NCI-H2107 (cell line): ENCODE data around the gene MAP3K8.

ENCODE experiments used
- DNase-seq: peaks from one replicate; lab custom pipeline; 2025; lab: John Stamatoyannopoulos, UW

The MAP3K8 gene

DNA sequence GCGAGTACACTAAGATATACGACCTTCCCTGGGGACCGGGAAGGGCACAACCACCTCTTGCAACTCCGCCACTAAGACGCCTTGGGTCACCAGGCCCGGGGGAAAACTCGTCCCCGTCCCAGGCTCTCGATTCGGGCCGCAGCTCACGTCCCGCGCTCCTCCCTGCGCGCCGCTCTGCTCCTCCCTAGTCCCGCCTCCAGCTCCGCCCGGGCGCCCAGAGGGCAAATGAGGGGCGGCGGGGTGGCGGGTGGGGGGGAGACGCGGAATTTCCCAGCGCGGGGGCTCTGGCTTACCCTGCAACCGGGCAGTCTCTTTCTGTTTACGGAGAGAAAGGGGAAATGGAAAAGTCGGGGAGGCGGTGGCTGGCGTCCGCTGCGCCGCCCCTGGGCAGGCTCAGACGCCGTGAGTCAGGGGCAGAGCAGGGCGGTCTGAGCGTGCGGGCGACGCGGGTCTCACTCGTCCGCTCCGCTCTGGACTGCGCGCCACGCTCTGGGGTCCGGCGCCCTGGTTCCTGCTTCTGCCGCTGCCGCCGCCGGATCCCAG lies at the start of gene MAP3K8:
TSS of gene MAP3K8 (plus strand) at position 455 of the 543 bp plus-strand sequence. CDS start 4,755 bp downstream, outside the sequence.
- DNase-seq: peak; percentile 1

- DNase-seq: no peak
Observed at GRCh38 chr10:30384701-30385201, 49.2 kb upstream of the MAP3K8 start.

DNA sequence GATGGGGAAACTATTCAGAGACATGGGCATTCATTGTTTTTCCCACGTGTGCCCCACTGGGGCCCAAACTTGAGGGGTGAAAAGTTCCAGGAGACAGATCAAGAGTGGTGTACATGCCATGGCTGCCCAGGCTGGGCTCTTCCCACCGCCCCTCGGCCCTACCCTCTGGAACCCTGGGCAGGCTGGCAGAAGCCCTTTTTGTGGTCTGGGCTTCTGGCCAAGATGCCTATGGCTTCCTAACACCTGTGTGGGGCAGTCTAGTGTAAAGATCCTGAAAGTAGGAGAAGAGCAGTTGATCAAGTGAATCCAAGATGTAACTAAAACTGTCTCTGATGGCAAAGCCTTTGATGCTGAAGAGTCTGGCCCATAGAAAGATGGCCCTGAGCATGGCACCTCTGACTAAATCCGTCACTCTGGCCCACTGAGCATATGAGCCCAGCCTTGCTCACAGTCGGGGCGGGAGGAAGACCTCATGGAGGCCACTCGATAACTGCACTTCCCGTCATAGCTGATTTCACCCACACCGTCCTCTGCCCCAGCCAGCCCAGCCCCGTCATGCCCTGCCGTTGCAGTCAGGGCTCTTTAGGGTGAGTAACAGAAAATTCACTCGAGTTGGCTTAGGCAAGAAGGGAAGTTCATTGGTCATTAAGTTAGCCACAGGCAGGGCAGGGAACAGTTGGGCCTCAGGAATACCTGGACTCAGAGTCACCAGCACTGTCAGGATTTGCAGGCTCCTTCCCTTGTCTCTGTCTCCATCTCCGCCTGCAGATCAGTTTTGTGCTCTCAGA lies 47.0 kb upstream of the MAP3K8 start:
- no peak for DNase-seq

DNA sequence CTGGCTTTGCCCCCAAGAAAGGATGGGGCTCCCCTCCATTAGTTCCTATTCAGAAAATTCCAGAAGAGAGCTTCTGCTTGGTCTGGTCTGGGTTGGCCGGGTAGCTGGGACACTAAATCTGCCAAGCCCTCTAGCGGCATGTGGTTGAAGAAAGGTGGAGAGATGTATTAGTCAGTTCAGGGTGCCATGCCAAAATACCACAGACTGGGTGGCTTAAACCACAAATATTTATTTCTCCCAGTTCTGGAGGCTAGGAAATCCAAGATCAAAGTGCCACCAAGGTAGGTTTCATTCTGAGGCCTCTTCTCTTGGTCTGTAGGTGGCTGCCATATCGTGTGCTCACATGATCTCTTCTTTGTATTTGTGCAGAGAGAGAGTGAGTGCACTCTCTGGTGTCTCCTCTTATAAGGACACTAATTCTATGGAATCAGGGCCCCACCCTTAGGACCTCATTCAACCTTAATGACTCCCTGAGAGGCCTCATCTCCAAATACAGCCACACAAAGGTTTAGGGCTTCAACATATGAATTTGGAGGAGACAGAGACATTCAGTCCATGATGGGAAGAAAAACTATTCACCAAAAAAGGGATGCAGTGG lies 46.2 kb upstream of the MAP3K8 start:
- DNase-seq: no peak

DNA sequence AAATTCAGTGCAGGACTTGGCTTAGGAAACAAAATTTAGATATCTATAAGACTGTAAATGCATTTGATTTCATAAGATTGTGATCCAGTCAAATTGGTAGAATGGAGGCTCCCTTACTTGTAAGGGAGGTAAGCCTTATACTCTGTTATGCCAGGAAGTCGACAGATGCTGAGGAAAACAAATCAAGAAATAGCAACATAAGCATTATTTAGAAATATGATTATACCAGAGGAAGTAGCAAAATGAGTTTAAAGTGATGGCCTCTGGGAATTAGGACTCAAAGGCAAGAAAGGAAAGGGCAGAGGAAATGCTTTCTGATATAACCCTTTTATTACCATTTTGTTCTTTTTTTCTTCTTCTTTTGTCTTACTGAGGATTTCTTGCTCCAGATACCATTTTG lies 44.4 kb upstream of the MAP3K8 start:
- no peak for DNase-seq

- DNase-seq: no peak
Observed at GRCh38 chr10:30390207-30390606, 43.8 kb upstream of the MAP3K8 start.

GRCh38 chr10:30391266-30391665 lies 42.7 kb upstream of the MAP3K8 start:
- no peak for DNase-seq

DNA sequence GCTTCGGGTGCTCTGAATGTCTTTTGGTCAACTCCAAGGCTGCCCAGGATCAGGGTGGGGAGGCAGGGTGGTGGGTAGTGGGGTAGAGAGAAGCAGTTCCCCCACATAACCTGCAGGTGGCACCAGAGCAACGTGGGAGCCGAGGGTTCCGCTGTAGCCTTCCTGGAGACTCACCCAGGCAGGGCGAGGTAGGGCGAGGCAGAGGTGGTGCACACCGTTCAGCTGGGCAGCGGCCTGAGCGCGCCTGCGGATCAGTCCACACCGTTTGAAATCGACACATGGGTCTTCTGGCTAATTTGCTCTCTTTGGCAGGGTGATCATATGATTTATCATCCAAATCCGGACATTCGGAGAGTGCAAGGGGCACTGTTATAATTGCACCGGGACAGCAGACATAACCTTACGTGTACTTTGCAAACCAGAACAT lies 41.4 kb upstream of the MAP3K8 start:
- DNase-seq: peak; percentile 2

DNA sequence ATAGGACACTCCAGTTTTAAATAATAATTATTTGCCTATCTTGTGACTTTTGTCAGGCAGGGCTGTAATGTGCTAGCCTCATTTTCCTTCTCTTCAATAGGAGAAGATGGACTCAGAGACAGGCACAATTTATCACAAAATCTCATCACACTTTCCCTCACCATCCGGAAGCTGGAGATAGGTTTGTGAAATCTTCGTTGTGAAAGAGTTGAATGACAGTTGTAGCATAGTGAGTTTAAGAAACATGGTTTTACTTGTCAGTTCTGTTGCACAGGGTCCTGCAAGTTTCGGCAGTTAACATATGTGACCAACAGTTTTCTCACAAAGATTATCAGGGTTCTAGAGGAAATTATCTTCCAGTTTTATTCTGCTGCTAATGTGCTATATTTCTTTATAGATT lies 37.7 kb upstream of the MAP3K8 start:
- DNase-seq: no peak

DNA sequence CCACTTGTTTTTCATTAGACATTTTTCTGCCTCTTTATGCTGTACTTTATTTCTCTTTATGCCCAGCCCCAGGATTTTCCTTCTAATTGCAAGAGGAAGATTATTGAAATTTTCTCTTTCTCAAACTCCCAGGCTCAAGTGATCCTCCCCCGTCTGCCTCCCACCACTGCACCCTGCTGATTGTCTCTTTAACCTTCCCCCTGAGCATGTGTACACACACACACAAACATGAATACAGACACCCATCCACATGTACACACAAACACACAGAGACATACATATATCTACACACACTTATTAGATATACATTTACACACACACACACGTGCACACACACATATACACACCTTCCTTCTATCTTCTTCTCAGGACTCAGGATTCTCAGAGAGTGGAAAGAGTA lies 37.3 kb upstream of the MAP3K8 start:
- DNase-seq: no peak

GRCh38 chr10:30398193-30398592 lies 35.8 kb upstream of the MAP3K8 start:
- no peak for DNase-seq

GRCh38 chr10:30398788-30399187 lies 35.2 kb upstream of the MAP3K8 start:
- no peak for DNase-seq

- no peak for DNase-seq
Observed at GRCh38 chr10:30403494-30403893, 30.5 kb upstream of the MAP3K8 start.

GRCh38 chr10:30404540-30404939 lies 29.4 kb upstream of the MAP3K8 start:
- no peak for DNase-seq

GRCh38 chr10:30411263-30411662 lies 22.7 kb upstream of the MAP3K8 start:
- DNase-seq: no peak

GRCh38 chr10:30412901-30413300 lies 21.1 kb upstream of the MAP3K8 start:
- no peak for DNase-seq

DNA sequence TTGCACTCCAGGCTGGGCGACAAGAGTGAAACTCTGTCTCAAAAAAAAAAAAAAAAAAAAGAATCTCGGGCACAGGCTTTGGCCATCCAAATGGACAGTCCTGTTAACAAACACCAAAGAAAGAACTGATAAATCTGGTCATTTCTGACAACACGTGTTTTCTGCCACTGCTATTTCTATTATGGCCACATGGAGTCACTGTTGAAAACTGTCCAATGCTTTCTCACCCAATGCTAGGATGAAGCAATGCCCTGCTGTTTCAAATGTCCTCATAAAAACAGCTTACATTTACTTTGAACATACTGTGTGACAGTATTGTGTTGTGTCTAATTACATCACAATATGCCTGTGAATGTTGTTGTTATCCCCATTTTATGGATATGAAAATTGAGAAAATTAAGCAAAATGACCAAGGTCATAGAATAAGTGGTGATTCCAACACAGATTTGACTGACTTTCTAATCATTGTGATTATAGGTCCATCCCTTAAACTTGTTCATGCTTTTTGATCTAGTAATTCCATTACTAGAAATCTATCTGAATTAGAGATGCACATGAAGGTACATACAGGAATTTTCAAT lies 19.9 kb upstream of the MAP3K8 start:
- peak; percentile 3 for DNase-seq

DNA sequence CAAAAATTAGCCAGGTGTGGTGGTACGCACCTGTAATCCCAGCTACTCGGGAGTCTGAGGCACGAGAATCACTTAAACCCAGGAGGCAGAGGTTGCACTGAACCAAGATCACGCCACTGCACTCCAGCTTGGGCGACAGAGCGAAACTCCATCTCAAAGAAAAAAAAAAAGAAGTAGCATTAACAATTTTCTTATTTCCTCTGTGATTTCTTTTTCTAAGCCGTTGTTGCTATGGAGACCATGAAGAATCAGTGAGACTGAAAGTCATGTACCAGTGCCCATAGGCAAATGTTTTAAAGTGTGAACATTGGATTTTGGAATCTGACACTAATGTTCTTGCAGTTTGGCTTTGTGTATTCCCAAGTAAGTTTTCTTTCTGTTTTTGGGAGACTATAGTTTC lies 18.4 kb upstream of the MAP3K8 start:
- no peak for DNase-seq

GRCh38 chr10:30417301-30417700 lies 16.7 kb upstream of the MAP3K8 start:
- no peak for DNase-seq

GRCh38 chr10:30420266-30420665 lies 13.7 kb upstream of the MAP3K8 start:
- DNase-seq: no peak

- no peak for DNase-seq
Observed at GRCh38 chr10:30420766-30421165, 13.2 kb upstream of the MAP3K8 start.

DNA sequence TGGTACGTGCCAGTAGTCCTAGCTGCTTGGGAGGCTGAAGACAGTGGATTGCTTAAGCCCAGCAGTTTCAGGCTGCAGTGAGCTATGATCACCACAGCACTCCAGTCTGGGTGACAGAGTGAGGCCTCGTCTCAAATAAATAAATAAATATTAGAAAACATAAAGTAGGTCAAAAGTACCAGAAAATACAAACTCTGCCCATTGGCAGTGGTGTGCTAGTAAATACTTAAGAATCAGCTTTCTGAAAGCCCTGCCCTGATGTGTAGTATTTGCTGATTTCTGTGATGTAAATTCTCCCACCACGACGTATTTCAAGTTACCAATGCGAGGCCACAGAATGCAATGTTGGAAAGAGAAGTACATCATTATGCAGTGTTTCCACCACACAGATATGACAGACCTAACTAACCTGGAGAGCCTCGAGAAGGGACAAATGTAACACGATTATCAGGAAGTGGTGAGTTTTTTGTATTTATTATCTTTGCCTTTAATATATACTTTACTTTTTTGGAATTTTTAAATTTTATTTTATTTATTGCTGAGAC lies 11.8 kb upstream of the MAP3K8 start:
- DNase-seq: no peak
